HCT116 (cell line): ENCODE measurements around the gene RAVER2. TPM values are rescaled to one million over a fixed set of nuclear protein-coding genes. Genes with fewer than 3 reads are reported as not detected.

Experiments
- ATAC-seq: fragments of 200-7000 bp; cut with Tn5 transposase; 2 replicates; pipeline ENCODE4 v1.9.1; 2020; ENCODE audit warnings: mild to moderate bottlenecking, moderate library complexity
- BruUV-seq: library from RNA; stranded (reverse); fragments of 400-500 nt; replicated peaks from 2 replicates; lab custom pipeline; 2021; lab: Mats Ljungman, UMichigan
- CTCF ChIA-PET: fragments of 300-600 bp; sonication (Branson Sonifier 250); formaldehyde crosslinking; loops from one replicate; lab custom pipeline; 2021; ENCODE audit warnings: antibody characterized with exemption; lab: Charles Lee
- POLR2A ChIA-PET: fragments of 300-600, 350-600 bp; sonication (Branson Sonifier 250); formaldehyde crosslinking; loops from one replicate; lab custom pipeline; 2021; ENCODE audit warnings: antibody characterized with exemption; lab: Charles Lee
- RAD21 ChIA-PET, 2 experiments: fragments of 300-600 bp; sonication (Branson Sonifier 250); formaldehyde crosslinking; loops; one replicate each; lab custom pipeline; 2023; ENCODE audit warnings: low total read pairs in 2 of 2; ENCODE audit not compliant: uncharacterized antibody in 2 of 2, unreplicated experiment in 2 of 2, low non-redundant PET in 1 of 2; lab: Charles Lee
- DNase-seq: peaks from one replicate; pipeline ENCODE4 v3.0.0-alpha.2; 2010; ENCODE audit warnings: low read depth, low spot score
- H2AFZ ChIP-seq: fragments of 200-600 bp; shearing (Covaris generic), sonication (generic); 2 replicates; pipeline ENCODE4 v1.6.1; 2017; ENCODE audit warnings: low read depth, mixed run types, mixed read lengths, antibody characterized with exemption, low read length; ENCODE audit not compliant: poor library complexity, severe bottlenecking
- H3K27ac ChIP-seq: 2 replicates; pipeline ENCODE4 v1.5.1; 2012; ENCODE audit warnings: low read depth, low read length
- H3K27me3 ChIP-seq: fragments of 200-600 bp; sonication (generic); 2 replicates; pipeline ENCODE4 v1.6.1; 2016; ENCODE audit warnings: mixed run types, low read length, mixed read lengths; ENCODE audit not compliant: insufficient read depth
- H3K36me3 ChIP-seq, 2 experiments: fragments of 200-500 bp in 1 of 2; fragments of 200-600 bp in 1 of 2; sonication (Bioruptor generic) in 1 of 2; sonication (generic) in 1 of 2; 2 replicates each; pipeline versions ENCODE4 v1.5.1 to v1.6.1; 2014 to 2016; ENCODE audit warnings: low read length in 2 of 2, inconsistent platforms in 1 of 2, mixed read lengths in 1 of 2, mixed run types in 1 of 2; ENCODE audit not compliant: insufficient read depth in 2 of 2, control insufficient read depth in 1 of 2
- H3K4me1 ChIP-seq, 2 experiments: fragments of 200-600 bp in 1 of 2; sonication (generic) in 1 of 2; 2 replicates each; pipeline versions ENCODE4 v1.5.1 to v1.6.1; 2012 to 2017; ENCODE audit warnings: low read length in 2 of 2, inconsistent platforms in 1 of 2, mild to moderate bottlenecking in 1 of 2, mixed read lengths in 1 of 2, mixed run types in 1 of 2, moderate library complexity in 1 of 2; ENCODE audit not compliant: insufficient read depth in 2 of 2, control insufficient read depth in 1 of 2
- H3K4me2 ChIP-seq: fragments of 200-600 bp; sonication (generic); 2 replicates; pipeline ENCODE4 v1.6.1; 2017; ENCODE audit warnings: mixed run types, low read length, mixed read lengths
- H3K4me3 ChIP-seq, 2 experiments: fragments of 200-600 bp in 1 of 2; sonication (generic) in 1 of 2; replicated peaks in 1 of 2; 2 replicates each; pipeline ENCODE4 v1.5.1; 2011 to 2016; ENCODE audit warnings: low read length in 2 of 2, control low read depth in 1 of 2, low read depth in 1 of 2, mild to moderate bottlenecking in 1 of 2, mixed read lengths in 1 of 2, mixed run types in 1 of 2
- H3K79me2 ChIP-seq: fragments of 200-600 bp; sonication (generic); 2 replicates; pipeline ENCODE4 v1.6.1; 2017; ENCODE audit warnings: mild to moderate bottlenecking, mixed run types, low read length, moderate library complexity, mixed read lengths; ENCODE audit not compliant: insufficient read depth
- H3K9ac ChIP-seq: fragments of 200-600 bp; sonication (generic); 2 replicates; pipeline ENCODE4 v1.6.1; 2016; ENCODE audit warnings: low read length, mixed read lengths
- H3K9me2 ChIP-seq: fragments of 200-600 bp; sonication (generic), shearing (Covaris generic); 2 replicates; pipeline ENCODE4 v1.6.1; 2017; ENCODE audit warnings: mixed run types, mild to moderate bottlenecking, moderate library complexity; ENCODE audit not compliant: insufficient read depth
- H3K9me3 ChIP-seq, 2 experiments: fragments of 200-500 bp in 1 of 2; fragments of 200-600 bp in 1 of 2; sonication (Bioruptor generic) in 1 of 2; sonication (generic) in 1 of 2; 2 replicates each; pipeline ENCODE4 v1.6.1; 2014 to 2017; ENCODE audit warnings: low read length in 2 of 2, mixed read lengths in 2 of 2, inconsistent platforms in 1 of 2, low read depth in 1 of 2, mild to moderate bottlenecking in 1 of 2, mixed run types in 1 of 2, moderate library complexity in 1 of 2; ENCODE audit not compliant: control insufficient read depth in 1 of 2, insufficient read depth in 1 of 2
- H4K20me1 ChIP-seq: fragments of 200-600 bp; sonication (generic), shearing (Covaris generic); 2 replicates; pipeline ENCODE4 v1.6.1; 2017; ENCODE audit warnings: mixed run types, mild to moderate bottlenecking, moderate library complexity; ENCODE audit not compliant: insufficient read depth
- ATF3 ChIP-seq: IDR thresholded peaks from 2 replicates; pipeline ENCODE4 v1.6.1; 2012
- FOSL1 ChIP-seq: IDR thresholded peaks from 2 replicates; pipeline ENCODE4 v1.6.1; 2012; ENCODE audit warnings: low read depth
- REST ChIP-seq: IDR thresholded peaks from 2 replicates; pipeline ENCODE4 v1.6.1; 2012; ENCODE audit warnings: low read depth
- SRF ChIP-seq: IDR thresholded peaks from 2 replicates; pipeline ENCODE4 v1.6.1; 2012; ENCODE audit warnings: low read depth
- TCF7L2 ChIP-seq: IDR thresholded peaks from 2 replicates; pipeline ENCODE4 v1.7.0; 2011; ENCODE audit warnings: borderline replicate concordance, inconsistent platforms; ENCODE audit not compliant: insufficient read depth, insufficient read length; ENCODE audit errors: extremely low read depth
- intact Hi-C: fragments of 100-400 bp; cut with micrococcal nuclease; formaldehyde crosslinking; loops from 2 replicates; pipeline ENCODE4 v1.10.0; 2022
- total RNA-seq: library from RNA; stranded (reverse); gene quantifications from one replicate; pipeline ENCODE4 v1.2.1, GENCODE V29; 2021; ENCODE audit not compliant: unreplicated experiment
- TF ChIP-seq, protein P1 (sequence below): IDR thresholded peaks from 2 replicates; pipeline ENCODE4 v1.6.1; 2012

Gene RAVER2
- total RNA-seq, 1 experiment from 2014 or later = 23.2 TPM

DNA sequence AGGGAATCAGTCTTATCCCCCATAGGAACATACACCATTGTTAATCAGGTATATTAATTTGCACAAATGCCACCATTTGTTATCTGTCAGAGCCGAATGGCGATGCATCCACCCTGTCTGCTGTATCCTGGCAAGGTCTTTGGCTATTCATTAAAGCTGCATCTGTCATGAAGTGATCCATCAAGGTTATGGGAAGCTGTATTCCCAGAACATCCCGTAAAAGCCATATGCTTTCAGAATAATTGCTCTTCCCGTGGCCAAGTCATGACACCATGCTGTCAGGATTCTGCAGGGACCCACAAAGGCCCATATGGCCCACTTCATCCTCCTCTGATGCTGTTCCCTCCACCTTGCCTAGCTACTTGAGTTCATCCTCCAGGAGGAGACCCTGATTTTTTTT lies 103.9 kb downstream of the RAVER2 start:
- POLR2A ChIA-PET = no interaction called here
- CTCF ChIA-PET = no interaction called here
- intact Hi-C loops = no loop called here
- RAD21 ChIA-PET = no interaction called here
- no peaks in the 10 kb centered on the region for H3K9me3 ChIP-seq
- TF ChIP-seq REST = no peak
- no peak for TF ChIP-seq TCF7L2
- no peak for TF ChIP-seq FOSL1
- TF ChIP-seq ATF3 = no peak
- TF ChIP-seq, protein P1, sequence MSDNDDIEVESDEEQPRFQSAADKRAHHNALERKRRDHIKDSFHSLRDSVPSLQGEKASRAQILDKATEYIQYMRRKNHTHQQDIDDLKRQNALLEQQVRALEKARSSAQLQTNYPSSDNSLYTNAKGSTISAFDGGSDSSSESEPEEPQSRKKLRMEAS = no peak
- no peak for TF ChIP-seq SRF
- no peaks in the 10 kb centered on the region for H3K9me2 ChIP-seq
- no TSS peak for BruUV-seq
- no peak overlapping the region for H2AFZ ChIP-seq
- H4K20me1 ChIP-seq = no peaks in the 10 kb centered on the region
- no peak overlapping the region for H3K9ac ChIP-seq
- no peaks in the 10 kb centered on the region for H3K79me2 ChIP-seq
- no peaks in the 10 kb centered on the region for H3K4me1 ChIP-seq
- H3K27me3 ChIP-seq = no peaks in the 10 kb centered on the region
- H3K4me3 ChIP-seq = no peak overlapping the region
- 0 out of 4 replicates have a peak, but pooled peaks cover 0 to 2% of the 10 kb centered on the region in 2 experiments for H3K36me3 ChIP-seq
- no peak for DNase-seq
- H3K4me2 ChIP-seq = no peak overlapping the region
- ATAC-seq = no peak
- no peak overlapping the region for H3K27ac ChIP-seq
